ENCODE results near the gene PRDM16.

- TF ChIP-seq POLR2A (IDR thresholded peaks at IDR 0.05), result no peak
- no peak for TF ChIP-seq CTCF (IDR thresholded peaks at IDR 0.05)
Measured at GRCh38 chr1:3417934-3418333, 348.9 kb downstream of the PRDM16 start.

Data from thyroid gland (tissue), 4 donors.